Stimulated activated CD4-positive, alpha-beta T cell treated with anti-CD3 and anti-CD28 coated beads, TNF-alpha, amount 100 ng/mL, for 4 hours (primary cell): ENCODE measurements around the gene ZNF320.
"Not testable (repeated sequence)": the region's sequence is repeated elsewhere in the genome, so short reads cannot be mapped to it uniquely, and the experiment has no call there.

Experiments
- DNase-seq, 3 experiments: peaks; one replicate each; pipeline ENCODE4 v3.0.0-alpha.2; 2020; ENCODE audit warnings: low read depth in 3 of 3

Gene ZNF320

DNA sequence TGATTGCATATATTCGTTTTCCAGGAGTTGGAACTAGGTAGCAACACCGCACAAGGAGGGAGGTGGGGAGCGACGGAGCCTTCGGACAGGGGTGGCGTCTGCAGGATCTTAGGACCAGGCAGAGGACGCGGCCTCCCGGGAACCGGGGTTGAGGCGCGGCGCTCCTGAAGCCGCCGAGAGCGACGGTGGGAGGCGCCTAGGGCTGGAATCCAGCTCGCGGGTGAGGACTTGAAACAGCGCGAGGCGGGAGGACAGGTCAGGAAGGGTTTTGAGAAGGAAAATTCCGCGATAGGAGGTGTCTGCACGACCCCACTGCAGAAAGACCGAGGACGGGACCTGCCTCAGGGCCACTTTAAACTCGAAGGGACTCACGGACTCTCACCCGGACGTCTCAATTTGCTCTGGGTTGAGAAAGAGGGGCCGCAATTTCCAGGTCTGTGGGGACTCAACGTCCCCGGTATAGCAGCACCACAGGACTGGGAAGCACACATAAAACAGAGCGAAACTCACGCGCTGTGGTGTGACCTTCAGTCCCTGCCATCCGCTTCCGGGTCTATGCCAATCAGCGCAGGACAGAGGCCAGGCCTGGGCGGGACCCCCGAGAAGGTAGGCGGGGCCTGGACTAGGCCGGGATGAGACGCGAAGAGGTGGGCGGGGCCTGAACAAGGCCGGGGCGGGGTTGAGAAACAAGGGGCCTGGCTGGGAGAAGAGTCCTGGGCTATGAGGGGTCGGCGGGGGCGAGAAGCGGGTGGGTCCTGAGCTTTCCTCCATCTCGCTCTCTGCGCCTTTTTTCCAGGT, at the start of gene ZNF320:
TSS of gene ZNF320 (minus strand) at position 498 of the 798 bp plus-strand sequence. CDS start 7,380 bp downstream, outside the sequence.
- DNase-seq, result peak; percentile 73 to 86 (median 85)

DNA sequence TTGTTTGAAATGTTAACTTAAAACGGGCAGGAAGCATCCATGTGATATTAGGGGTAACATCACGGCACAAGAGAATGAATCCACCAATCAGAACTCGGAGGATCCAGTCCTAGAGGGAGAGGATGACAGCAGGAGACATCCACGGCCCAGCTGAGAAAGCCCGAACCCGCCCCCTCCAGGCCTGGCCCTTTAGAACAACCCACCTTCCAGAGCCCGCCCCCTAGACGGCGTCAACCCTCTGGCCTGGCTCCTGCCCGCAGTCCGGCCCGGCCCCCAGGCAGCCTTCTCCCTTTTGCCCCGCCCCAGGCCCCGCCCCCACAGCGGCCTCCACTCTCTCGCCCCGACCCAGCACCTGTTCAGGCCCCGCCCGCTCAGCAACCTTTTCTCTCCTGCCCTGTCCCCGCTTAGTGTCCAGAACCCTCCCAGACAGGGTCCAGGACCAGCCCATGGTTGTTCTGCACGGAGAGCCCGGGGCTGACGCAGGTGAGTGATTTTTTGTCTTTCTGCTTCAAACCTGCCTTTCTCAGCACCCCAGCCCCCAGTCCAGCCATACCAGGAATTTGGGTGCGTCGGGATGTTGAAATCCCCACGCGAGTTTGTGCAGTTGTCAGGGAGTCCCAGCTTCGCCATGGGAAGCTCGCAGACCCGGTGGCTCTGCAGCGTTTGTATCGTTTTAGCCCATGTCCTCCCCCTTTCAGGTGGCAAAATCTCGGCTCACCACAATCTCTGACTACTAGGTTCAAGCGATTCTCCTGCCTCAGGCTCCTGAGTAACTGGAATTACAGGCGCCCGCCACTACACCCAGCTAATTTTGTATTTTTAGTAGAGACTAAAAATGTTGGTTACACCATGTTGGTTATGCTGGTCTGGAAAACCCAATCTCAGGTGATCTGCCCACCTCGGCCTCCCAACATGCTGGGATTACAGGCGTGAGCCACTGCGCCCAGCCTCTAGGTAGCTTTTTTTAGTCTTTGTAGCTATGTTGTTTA, 49.2 kb upstream of the ZNF320 start:
- no peak for DNase-seq

DNA sequence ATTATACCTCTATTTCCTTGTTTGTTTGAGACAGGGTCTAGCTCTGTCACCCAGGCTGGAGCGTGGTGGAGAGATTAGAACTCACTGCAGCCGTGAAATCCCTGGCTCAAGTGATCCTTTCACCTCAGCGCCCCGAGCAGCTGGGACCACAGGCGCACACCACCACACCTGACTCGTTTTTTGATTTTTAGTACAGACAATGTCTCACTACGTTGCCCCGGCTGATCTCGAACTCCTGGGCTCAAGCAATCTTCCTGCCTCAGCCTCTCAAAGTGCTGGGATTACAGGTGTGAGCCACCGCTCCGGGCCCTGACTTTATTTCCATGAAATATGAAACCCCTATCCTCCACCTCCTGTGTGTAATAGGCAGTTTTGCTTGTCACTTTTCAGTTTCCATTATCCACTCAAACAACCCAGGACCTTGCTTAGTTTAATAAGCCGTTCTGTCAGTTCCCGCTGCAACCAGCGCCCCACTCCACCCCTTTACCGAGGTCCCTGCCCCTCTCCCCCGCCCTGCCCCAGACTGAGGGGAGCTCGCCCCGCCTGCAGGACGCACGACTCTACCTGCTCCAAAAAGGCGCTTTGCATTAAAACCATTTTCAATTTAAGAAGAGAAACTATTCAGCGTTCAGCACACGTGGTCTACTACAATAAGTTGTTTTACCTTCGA, 48.4 kb upstream of the ZNF320 start:
- DNase-seq, result no peak

GRCh38 chr19:52944703-52945493, 47.5 kb upstream of the ZNF320 start:
- DNase-seq, result not testable (repeated sequence)

- no peak for DNase-seq
Measured at GRCh38 chr19:52943884-52944643, 46.6 kb upstream of the ZNF320 start.

DNA sequence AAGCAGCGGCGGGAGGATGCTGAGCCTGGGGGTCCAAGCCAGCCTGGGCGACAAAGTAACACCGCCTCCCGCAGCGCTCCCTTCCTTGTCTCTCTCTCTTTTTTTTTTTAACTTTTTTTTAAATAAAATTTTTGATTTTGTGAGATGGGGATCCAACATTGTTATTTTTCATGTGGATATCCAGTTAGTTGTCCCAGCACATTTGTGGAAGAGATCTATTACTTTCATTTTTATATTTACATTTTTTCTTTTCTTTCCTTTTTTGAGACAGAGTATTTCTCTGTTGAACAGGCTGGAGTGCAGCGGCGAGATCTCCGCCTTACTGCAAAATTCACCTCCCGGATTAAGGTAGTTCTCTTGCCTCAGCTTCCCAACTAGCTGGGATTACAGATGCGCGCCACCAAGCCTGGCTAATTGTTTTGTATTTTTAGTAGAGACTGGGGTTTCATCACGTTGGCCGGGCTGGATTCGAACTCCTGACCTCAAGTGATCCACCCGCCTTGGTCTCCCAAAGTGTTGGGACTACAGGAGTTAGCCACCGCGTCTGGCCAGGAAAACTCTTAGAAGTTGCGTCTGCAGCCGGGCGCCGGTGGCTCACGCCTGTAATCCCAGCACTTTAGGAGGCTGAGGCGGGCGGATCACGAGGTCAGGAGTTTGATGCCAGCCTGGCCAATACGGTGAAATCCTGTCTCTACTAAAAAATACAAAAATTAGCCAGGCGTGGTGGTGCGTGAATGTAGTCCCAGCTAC, 45.9 kb upstream of the ZNF320 start:
- no peak for DNase-seq

DNA sequence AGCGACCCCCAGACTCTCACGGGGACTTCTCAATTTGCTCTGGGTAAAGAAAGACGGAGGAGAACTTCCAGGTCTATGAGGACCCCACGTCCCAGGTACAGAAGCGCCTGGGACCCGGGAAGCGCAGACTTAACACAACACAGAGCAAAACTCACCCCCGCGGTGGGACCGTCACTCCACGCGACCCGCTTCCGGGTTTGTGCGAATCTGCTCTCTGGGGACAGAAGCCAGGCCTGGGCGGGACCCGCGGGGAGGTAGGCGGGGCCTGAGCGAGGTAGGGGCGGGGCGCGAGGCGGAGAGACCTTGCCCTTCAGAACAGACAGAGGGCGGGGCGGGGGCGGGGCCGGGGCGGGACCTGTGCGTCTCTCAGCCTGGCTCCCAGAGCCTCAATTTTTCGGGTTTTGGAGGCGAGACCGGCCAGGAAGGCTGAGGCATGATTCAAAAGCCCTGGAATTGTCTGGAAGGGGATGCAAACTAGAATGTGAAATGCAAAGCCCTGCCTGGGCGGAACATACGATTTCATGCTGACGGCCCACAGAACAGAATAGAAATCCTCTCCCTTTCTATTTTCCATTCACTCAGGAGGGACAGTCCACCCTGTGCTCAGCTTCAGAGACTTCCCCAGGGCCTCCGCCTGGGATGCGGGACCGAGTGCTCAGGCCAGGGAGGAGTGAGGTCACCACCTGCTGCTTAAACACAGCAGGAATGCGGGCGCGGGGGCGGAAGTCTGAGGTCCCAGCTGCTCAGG, 45.1 kb upstream of the ZNF320 start:
- peak; percentile 88 to 92 (median 91) for DNase-seq

DNA sequence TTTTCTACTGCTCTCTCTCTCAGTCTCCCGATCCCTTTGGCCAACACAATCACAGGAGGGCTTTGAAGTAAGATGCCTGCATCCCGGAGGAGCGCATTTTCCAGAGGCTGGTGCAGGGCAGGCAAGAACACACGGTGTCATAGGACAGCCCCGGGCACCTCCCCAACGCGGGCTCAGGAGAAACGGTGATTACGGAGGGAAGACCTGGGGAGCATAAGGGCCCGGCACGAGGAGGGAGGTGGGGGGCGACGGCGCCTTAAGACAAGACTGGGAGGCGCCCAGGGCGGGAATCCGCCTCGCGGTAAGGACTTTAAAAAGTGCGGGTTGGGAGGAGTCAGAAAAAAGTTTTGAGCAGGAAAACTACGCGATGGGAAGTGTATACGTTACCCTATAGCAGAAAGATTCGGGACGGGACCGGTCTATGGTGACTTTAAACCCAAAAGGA, 44.5 kb upstream of the ZNF320 start:
- DNase-seq, result peak in 2 of 3 experiments; percentile 5 to 15

DNA sequence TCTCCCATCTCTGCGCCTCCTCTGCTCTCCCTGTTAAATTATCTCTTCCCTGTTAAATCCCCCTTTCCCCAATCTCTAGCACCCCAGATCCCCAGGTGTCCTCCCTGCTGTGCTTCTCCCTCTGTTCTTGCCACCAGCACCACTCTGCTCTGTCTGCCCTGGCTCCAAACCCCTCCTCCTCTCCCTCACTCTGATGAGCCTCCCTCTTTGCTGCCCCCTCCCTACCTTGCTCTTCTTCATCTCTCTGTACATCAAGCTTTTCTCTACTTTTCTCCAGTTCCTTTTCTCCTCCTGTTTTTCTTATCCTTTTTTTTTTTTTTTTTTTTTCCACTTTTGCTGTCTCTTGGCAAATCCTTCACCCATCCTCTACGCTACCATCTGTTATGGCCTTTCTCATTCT, 44.1 kb upstream of the ZNF320 start:
- not testable (repeated sequence) for DNase-seq

DNA sequence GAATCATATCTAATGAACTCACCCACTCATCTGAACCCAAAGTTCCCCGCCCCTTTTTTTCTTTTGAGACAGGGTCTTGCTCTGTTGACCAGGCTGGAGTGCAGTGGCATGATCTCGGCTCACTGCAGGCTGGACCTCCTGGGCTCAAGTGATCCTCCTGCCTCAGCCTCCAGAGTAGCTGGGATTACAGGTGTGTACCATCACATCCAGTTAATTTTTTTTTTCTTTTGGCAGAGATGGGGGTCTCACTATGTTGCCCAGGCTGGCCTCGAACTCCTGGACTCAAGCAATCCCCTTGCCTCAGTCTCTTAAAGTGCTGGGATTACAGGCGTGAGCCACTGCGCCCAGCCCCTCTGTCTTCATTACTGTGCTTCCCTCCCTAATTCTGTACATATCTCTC, 43.5 kb upstream of the ZNF320 start:
- DNase-seq, result not testable (repeated sequence)

DNA sequence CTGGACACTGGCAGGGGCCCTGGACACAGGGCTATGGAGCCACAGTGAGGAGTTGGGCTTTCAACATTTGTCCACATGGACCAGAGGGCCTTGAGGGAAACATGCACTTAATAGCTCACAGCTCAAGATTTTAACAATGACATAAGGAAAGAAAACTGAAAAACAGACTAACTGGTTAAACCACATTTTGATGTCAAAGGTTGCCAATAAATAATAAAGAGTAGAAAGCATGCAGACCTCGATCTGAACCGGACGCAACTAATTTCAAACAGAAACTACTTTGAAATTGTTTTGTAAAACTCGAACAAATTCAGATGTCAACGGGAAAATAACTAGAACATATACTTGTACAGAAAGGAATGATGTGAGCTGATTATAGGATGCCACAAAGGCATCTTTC, 41.3 kb upstream of the ZNF320 start:
- no peak for DNase-seq

DNA sequence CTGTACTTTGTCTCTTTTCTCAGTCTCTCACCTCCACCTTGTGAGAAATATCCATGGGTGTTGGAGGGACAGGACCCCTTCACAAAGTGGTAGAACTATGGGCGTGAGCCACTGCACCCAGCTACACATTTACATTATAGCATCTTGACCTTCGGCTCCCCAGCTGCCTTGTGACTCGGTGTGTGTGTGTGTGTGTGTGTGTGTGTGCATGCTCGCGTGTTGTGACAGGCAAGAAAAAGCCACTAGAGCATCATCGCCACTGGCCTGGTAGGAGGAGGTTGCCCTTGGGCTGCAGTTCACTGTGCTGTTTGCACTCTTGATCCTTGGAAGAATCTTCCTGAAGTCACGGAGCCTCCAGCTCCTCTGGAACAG, 39.5 kb upstream of the ZNF320 start:
- no peak for DNase-seq

DNA sequence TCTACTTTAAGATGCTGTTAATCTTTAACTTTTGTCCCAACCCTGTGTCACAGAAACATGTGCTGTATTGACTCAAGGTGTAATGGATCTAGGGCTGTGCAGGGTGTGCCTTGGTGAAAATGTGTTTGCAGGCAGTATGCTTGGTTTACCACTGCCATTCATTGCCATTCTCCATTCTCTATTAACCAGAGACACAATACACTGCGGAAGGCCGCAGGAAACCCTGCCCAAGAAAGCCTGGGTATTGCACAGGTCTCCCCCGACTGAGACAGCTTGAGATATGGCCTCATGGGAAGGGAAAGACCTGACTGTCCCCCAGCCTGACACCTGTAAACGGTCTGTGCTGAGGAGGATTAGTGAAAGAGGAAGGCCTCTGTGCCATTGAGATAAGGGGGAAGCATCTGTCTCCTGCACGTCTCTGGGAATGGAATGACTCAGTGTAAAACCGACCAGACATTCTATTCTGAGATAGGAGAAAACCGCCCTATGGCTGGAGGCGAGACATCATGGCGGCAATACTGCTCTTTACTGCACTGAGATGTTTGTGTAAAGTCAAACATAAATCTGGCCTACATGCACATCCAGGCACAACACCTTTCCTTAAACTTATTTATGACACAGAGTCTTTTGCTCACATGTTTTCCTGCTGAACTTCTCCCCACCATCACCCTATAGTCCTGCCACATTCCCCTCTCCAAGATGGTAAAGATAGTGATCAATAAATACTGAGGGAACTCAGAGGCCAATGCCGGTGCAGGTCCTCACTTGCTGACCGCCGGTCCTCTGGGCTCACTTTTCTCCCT, 38.9 kb upstream of the ZNF320 start:
- no peak for DNase-seq

DNA sequence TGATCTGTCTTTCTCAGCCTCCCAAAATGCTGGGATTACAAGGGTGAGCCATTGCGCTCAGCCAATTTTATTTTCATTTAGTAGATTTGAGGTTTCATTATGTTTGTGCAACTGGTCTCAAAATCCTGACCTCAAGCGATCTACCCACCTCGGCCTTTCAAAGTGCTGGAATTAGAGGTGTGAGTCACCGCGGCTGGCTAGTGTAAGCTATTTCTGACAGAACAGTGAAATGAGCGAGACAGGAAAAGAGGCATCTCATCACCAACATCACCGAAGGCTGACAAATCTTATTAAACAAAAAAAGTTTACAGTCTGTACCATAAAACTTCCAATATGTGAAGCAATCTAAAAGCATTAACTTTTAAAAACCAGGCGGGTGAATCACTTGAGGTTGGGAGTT, 38.0 kb upstream of the ZNF320 start:
- DNase-seq, result no peak

- DNase-seq, result not testable (repeated sequence)
Measured at GRCh38 chr19:52924641-52925040, 27.2 kb upstream of the ZNF320 start.

GRCh38 chr19:52923778-52924593, 26.6 kb upstream of the ZNF320 start:
- no peak for DNase-seq
